ENCODE measurements around the gene USP24.

DNA sequence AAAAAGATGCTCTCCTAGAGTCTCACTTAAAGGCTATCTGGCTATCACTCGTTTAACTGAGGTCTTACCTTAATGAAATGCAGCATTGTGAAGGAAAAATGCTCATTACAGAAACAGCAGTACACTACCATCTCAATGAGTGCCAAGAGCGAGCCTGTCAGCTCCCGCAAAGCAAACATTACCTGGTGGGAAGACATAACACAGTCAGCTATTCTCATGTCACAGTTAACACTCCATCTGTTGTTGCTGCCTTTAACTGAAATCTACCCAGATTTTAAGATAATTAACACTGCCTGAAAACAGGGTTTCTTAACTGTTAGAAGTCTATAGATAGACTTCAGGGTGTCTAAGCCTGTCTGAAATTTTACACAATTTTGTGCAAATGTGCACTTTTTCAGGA lies 136.7 kb downstream of the USP24 start:
- TF ChIP-seq POLR2A (IDR thresholded peaks at IDR 0.05) (no peak), EP300 (IDR thresholded peaks at IDR 0.05) (no peak), POLR2AphosphoS5 (IDR thresholded peaks at IDR 0.05) (no peak)
- TF ChIP-seq, protein P1, sequence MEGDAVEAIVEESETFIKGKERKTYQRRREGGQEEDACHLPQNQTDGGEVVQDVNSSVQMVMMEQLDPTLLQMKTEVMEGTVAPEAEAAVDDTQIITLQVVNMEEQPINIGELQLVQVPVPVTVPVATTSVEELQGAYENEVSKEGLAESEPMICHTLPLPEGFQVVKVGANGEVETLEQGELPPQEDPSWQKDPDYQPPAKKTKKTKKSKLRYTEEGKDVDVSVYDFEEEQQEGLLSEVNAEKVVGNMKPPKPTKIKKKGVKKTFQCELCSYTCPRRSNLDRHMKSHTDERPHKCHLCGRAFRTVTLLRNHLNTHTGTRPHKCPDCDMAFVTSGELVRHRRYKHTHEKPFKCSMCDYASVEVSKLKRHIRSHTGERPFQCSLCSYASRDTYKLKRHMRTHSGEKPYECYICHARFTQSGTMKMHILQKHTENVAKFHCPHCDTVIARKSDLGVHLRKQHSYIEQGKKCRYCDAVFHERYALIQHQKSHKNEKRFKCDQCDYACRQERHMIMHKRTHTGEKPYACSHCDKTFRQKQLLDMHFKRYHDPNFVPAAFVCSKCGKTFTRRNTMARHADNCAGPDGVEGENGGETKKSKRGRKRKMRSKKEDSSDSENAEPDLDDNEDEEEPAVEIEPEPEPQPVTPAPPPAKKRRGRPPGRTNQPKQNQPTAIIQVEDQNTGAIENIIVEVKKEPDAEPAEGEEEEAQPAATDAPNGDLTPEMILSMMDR (IDR thresholded peaks at IDR 0.05) = no peak
